ENCODE data around the gene ZBTB14.

DNA sequence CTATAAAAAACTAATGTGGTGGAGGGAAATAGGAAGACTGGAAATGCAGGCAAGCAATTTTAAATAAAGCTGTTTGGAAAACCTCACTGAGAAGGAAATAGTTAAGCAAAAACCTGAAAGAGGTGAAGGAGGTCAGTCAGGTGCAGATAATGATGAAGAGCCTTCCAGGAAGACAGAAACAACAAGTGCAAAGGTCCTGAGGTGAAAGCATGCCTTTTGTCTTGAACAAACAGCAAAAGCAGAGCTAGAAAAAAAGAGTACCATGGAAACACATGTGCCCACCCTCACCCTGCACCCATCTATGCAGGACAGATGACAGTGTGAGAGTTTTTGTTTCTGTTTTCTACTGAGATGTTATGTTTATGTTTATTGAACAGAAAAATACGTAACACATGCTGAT lies 8.1 kb upstream of the ZBTB14 start:
- TF ChIP-seq, protein P1, sequence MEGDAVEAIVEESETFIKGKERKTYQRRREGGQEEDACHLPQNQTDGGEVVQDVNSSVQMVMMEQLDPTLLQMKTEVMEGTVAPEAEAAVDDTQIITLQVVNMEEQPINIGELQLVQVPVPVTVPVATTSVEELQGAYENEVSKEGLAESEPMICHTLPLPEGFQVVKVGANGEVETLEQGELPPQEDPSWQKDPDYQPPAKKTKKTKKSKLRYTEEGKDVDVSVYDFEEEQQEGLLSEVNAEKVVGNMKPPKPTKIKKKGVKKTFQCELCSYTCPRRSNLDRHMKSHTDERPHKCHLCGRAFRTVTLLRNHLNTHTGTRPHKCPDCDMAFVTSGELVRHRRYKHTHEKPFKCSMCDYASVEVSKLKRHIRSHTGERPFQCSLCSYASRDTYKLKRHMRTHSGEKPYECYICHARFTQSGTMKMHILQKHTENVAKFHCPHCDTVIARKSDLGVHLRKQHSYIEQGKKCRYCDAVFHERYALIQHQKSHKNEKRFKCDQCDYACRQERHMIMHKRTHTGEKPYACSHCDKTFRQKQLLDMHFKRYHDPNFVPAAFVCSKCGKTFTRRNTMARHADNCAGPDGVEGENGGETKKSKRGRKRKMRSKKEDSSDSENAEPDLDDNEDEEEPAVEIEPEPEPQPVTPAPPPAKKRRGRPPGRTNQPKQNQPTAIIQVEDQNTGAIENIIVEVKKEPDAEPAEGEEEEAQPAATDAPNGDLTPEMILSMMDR (IDR thresholded peaks at IDR 0.05) = no peak
- no peak for TF ChIP-seq POLR2A (IDR thresholded peaks at IDR 0.05)
